IMR-90 (cell line): ENCODE measurements around the gene MAP1LC3A. TPM values are rescaled to one million over a fixed set of nuclear protein-coding genes. Genes with fewer than 3 reads are reported as not detected.

Experiments used
- ATAC-seq: fragments of 200-7000 bp; cut with Tn5 transposase; 2 replicates; pipeline ENCODE4 v1.9.1; 2020; ENCODE audit warnings: low read depth, mild to moderate bottlenecking, moderate library complexity
- BruUV-seq: library from RNA; stranded (reverse); fragments of 400-500 nt; replicated peaks from 2 replicates; lab custom pipeline; 2021; lab: Mats Ljungman, UMichigan
- CTCF ChIA-PET: fragments of 300-600 bp; formaldehyde crosslinking; extraction: SDS; loops from one replicate; lab custom pipeline; 2021; ENCODE audit warnings: antibody characterized with exemption; lab: Yijun Ruan, JAX
- POLR2A ChIA-PET: fragments of 300-600 bp; sonication (Branson Sonifier 250); formaldehyde crosslinking; loops from one replicate; lab custom pipeline; 2022; ENCODE audit warnings: antibody characterized with exemption; ENCODE audit not compliant: unreplicated experiment; lab: Charles Lee
- DNase-seq: peaks from one replicate; pipeline ENCODE4 v3.0.0; 2013
- H2AFZ ChIP-seq: replicated peaks from 2 replicates; pipeline ENCODE3; 2013; ENCODE audit warnings: low read length, mild to moderate bottlenecking; ENCODE audit not compliant: poor library complexity
- H2AK5ac ChIP-seq: 2 replicates; pipeline ENCODE4 v1.6.1; 2013; ENCODE audit warnings: low read depth, low read length, inconsistent platforms
- H2AK9ac ChIP-seq: replicated peaks from 2 replicates; pipeline ENCODE3; 2013; ENCODE audit warnings: mild to moderate bottlenecking, low read depth, low read length, moderate library complexity; ENCODE audit not compliant: poor library complexity
- H2BK120ac ChIP-seq: 2 replicates; pipeline ENCODE4 v1.6.1; 2013; ENCODE audit warnings: low read depth, low read length, inconsistent platforms
- H2BK15ac ChIP-seq: 3 replicates; pipeline ENCODE4 v1.6.1; 2013; ENCODE audit warnings: low read depth, low read length, inconsistent platforms
- H2BK20ac ChIP-seq: 2 replicates; pipeline ENCODE4 v1.6.1; 2013; ENCODE audit warnings: low read depth, mild to moderate bottlenecking, inconsistent platforms, low read length, moderate library complexity
- H2BK5ac ChIP-seq: 2 replicates; pipeline ENCODE4 v1.6.1; 2013; ENCODE audit warnings: mild to moderate bottlenecking, low read depth, low read length, inconsistent platforms; ENCODE audit not compliant: poor library complexity, severe bottlenecking
- H3K14ac ChIP-seq: replicated peaks from 2 replicates; pipeline ENCODE4 v1.6.1; 2013; ENCODE audit warnings: low read depth, low read length, inconsistent platforms
- H3K18ac ChIP-seq: 2 replicates; pipeline ENCODE4 v1.6.1; 2013; ENCODE audit warnings: low read depth, low read length, control low read depth
- H3K23ac ChIP-seq: 2 replicates; pipeline ENCODE4 v1.6.1; 2013; ENCODE audit warnings: low read depth, low read length, inconsistent platforms
- H3K27ac ChIP-seq: 2 replicates; pipeline ENCODE4 v1.5.1; 2013; ENCODE audit warnings: mild to moderate bottlenecking, control low read depth, low read length; ENCODE audit not compliant: insufficient read depth
- H3K27me3 ChIP-seq: 2 replicates; pipeline ENCODE4 v1.6.1; 2013; ENCODE audit warnings: low read length; ENCODE audit not compliant: control insufficient read depth, insufficient read depth
- H3K36me3 ChIP-seq: 2 replicates; pipeline ENCODE4 v1.6.1; 2013; ENCODE audit warnings: low read length, mixed read lengths; ENCODE audit not compliant: control insufficient read depth, insufficient read depth
- H3K4ac ChIP-seq: 2 replicates; pipeline ENCODE4 v1.6.1; 2013; ENCODE audit warnings: low read depth, low read length, inconsistent platforms
- H3K4me1 ChIP-seq: 2 replicates; pipeline ENCODE4 v1.6.1; 2013; ENCODE audit warnings: low read length, mixed read lengths; ENCODE audit not compliant: control insufficient read depth, insufficient read depth
- H3K4me2 ChIP-seq: 2 replicates; pipeline ENCODE4 v1.6.1; 2013; ENCODE audit warnings: low read depth, mild to moderate bottlenecking, control low read depth, low read length, moderate library complexity
- H3K4me3 ChIP-seq: 2 replicates; pipeline ENCODE4 v1.5.1; 2013; ENCODE audit warnings: low read depth, mild to moderate bottlenecking, control low read depth, low read length, moderate library complexity; ENCODE audit not compliant: insufficient read depth
- H3K56ac ChIP-seq: 2 replicates; pipeline ENCODE4 v1.6.1; 2013; ENCODE audit warnings: low read length, inconsistent platforms; ENCODE audit not compliant: insufficient read depth; ENCODE audit errors: extremely low read depth
- H3K79me1 ChIP-seq, 2 experiments: 2 replicates each; pipeline ENCODE4 v1.6.1; 2013; ENCODE audit warnings: low read length in 2 of 2, inconsistent platforms in 1 of 2, low read depth in 1 of 2
- H3K9ac ChIP-seq: 2 replicates; pipeline ENCODE4 v1.6.1; 2013; ENCODE audit warnings: low read depth, low read length, control low read depth
- H3K9me1 ChIP-seq: 2 replicates; pipeline ENCODE4 v1.6.1; 2013; ENCODE audit warnings: low read length, inconsistent platforms; ENCODE audit not compliant: insufficient read depth
- H3K9me3 ChIP-seq: 2 replicates; pipeline ENCODE4 v1.6.1; 2013; ENCODE audit warnings: low read length; ENCODE audit not compliant: control insufficient read depth, insufficient read depth
- H4K20me1 ChIP-seq: 2 replicates; pipeline ENCODE4 v1.6.1; 2013; ENCODE audit warnings: low read length, inconsistent platforms; ENCODE audit not compliant: insufficient read depth
- H4K5ac ChIP-seq: 2 replicates; pipeline ENCODE4 v1.6.1; 2013; ENCODE audit warnings: mild to moderate bottlenecking, low read depth, low read length, control low read depth
- H4K8ac ChIP-seq, 2 experiments: 2 replicates each; pipeline ENCODE4 v1.6.1; 2013; ENCODE audit warnings: low read depth in 2 of 2, low read length in 2 of 2, control low read depth in 1 of 2, inconsistent platforms in 1 of 2
- H4K91ac ChIP-seq: 2 replicates; pipeline ENCODE4 v1.6.1; 2013; ENCODE audit warnings: low read depth, low read length, inconsistent platforms; ENCODE audit not compliant: insufficient read depth
- BHLHE40 ChIP-seq: fragments of 150-350 bp; IDR thresholded peaks from 2 replicates; pipeline ENCODE4 v1.6.1; 2016; ENCODE audit warnings: mild to moderate bottlenecking, low read depth, low read length
- CEBPB ChIP-seq: IDR thresholded peaks from 2 replicates; pipeline ENCODE4 v1.6.1; 2012; ENCODE audit warnings: low read depth, low read length, improper control_type of control experiment
- CHD1 ChIP-seq: IDR thresholded peaks from 2 replicates; pipeline ENCODE4 v1.6.1; 2012; ENCODE audit warnings: low read depth, low read length, improper control_type of control experiment
- CTCF ChIP-seq: conservative IDR thresholded peaks from 2 replicates; pipeline ENCODE4 v1.5.1; 2012; ENCODE audit warnings: mild to moderate bottlenecking, low read depth, low read length, improper control_type of control experiment
- ELK1 ChIP-seq: fragments of 150-350 bp; IDR thresholded peaks from 2 replicates; pipeline ENCODE4 v1.6.1; 2016; ENCODE audit warnings: low read depth, mild to moderate bottlenecking, low read length, moderate library complexity, borderline replicate concordance
- FOS ChIP-seq: fragments of 150-350 bp; IDR thresholded peaks from 2 replicates; pipeline ENCODE4 v1.6.1; 2016; ENCODE audit warnings: low read depth, low read length
- MAFK ChIP-seq: IDR thresholded peaks from 2 replicates; pipeline ENCODE4 v1.6.1; 2012; ENCODE audit warnings: low read depth, low read length, improper control_type of control experiment
- MAZ ChIP-seq: IDR thresholded peaks from 2 replicates; pipeline ENCODE4 v1.6.1; 2012; ENCODE audit warnings: low read depth, mild to moderate bottlenecking, low read length, improper control_type of control experiment, moderate library complexity, borderline replicate concordance
- MXI1 ChIP-seq: IDR thresholded peaks from 2 replicates; pipeline ENCODE4 v1.6.1; 2012; ENCODE audit warnings: low read depth, mild to moderate bottlenecking, low read length, moderate library complexity, borderline replicate concordance
- NFE2L2 ChIP-seq: fragments of 150-350 bp; IDR thresholded peaks from 2 replicates; pipeline ENCODE4 v1.6.1; 2016; ENCODE audit warnings: low read depth, mild to moderate bottlenecking, low read length
- POLR2A ChIP-seq: IDR thresholded peaks from 2 replicates; pipeline ENCODE4 v1.6.1; 2012; ENCODE audit warnings: mild to moderate bottlenecking, low read depth, low read length
- RAD21 ChIP-seq: IDR thresholded peaks from 2 replicates; pipeline ENCODE4 v1.6.1; 2012; ENCODE audit warnings: low read length, improper control_type of control experiment
- RCOR1 ChIP-seq: IDR thresholded peaks from 2 replicates; pipeline ENCODE4 v1.6.1; 2012; ENCODE audit warnings: mild to moderate bottlenecking, low read length, improper control_type of control experiment; ENCODE audit not compliant: insufficient replicate concordance
- RFX5 ChIP-seq: IDR thresholded peaks from 2 replicates; pipeline ENCODE4 v1.8.0; 2012; ENCODE audit warnings: low read depth, mild to moderate bottlenecking, low read length, moderate library complexity
- SMC3 ChIP-seq: fragments of 150-350 bp; IDR thresholded peaks from 2 replicates; pipeline ENCODE4 v1.6.1; 2016; ENCODE audit warnings: low read depth, mild to moderate bottlenecking, antibody characterized with exemption, low read length, moderate library complexity
- USF2 ChIP-seq: fragments of 150-350 bp; IDR thresholded peaks from 2 replicates; pipeline ENCODE4 v1.6.1; 2017; ENCODE audit warnings: mild to moderate bottlenecking, antibody characterized with exemption, low read length, low read depth
- WGBS, 2 experiments: methylation state at CpG; one replicate each; pipeline versions ENCODE4 v1.1.5 to v1.1.7; 2013; ENCODE audit warnings: missing lambda C conversion rate in 2 of 2; ENCODE audit not compliant: insufficient read length in 1 of 2; ENCODE audit errors: extremely low coverage in 2 of 2; 5-methylcytosine and 5-hydroxymethylcytosine counted together
- dilution Hi-C: fragments of 300-500 bp; cut with HindIII; formaldehyde crosslinking; loops from one replicate; pipeline ENCODE4 v1.14.3; 2018; ENCODE audit warnings: low sequenced_read_pairs; ENCODE audit not compliant: unreplicated experiment
- in situ Hi-C: fragments of 300-500 bp; cut with MboI; formaldehyde crosslinking; loops from 3 replicates; pipeline ENCODE4 v1.14.3; 2019; ENCODE audit warnings: low sequenced_read_pairs, inconsistent platforms, mixed read lengths
- intact Hi-C: fragments of 100-400 bp; cut with micrococcal nuclease; formaldehyde crosslinking; loops from 2 replicates; pipeline ENCODE4 v1.10.0; 2022
- polyA plus RNA-seq, 3 experiments: library from polyadenylated mRNA; depleted of rRNA; stranded (reverse); fragments of >200 nt; gene quantifications; 2 replicates each; pipeline ENCODE4 v1.2.3, GENCODE V29; 2012; ENCODE audit warnings: low replicate concordance in 1 of 3
- total RNA-seq: library from RNA; depleted of rRNA; stranded (reverse); fragments of >200 nt; gene quantifications from 2 replicates; pipeline ENCODE4 v1.2.3, GENCODE V29; 2012

The MAP1LC3A gene
- total and polyA plus RNA-seq, 2 of the 4 experiments (the other 2 are of a cell fraction) = 10.0 to 39.7 TPM

GRCh38 chr20:34532320-34532719 lies 26.2 kb upstream of the MAP1LC3A start:
- ATAC-seq (no peak), DNase-seq (no peak)
- ChIA-PET CTCF (no interaction called here), POLR2A (no interaction called here)
- dilution Hi-C loops = no loop called here
- Histone ChIP-seq H2BK120ac (no peak overlapping the region), H4K20me1 (peaks cover 17% of the 10 kb centered on the region), H3K4me1 (peaks cover 13% of the 10 kb centered on the region), H3K36me3 (peaks cover 82% of the 10 kb centered on the region), H3K56ac (no peak overlapping the region), H2BK20ac (no peak overlapping the region), H3K18ac (no peak overlapping the region), H3K9ac (no peak overlapping the region), H3K27me3 (no peaks in the 10 kb centered on the region), H2AK9ac (no peak overlapping the region), H3K4me3 (no peak overlapping the region), H3K9me1 (peaks cover 36% of the 10 kb centered on the region), H2AK5ac (no peak overlapping the region; the same call in 1 of the 2 replicates), H2AFZ (no peak overlapping the region), H3K79me1 (peaks cover 46 to 84% of the 10 kb centered on the region in 2 experiments), H4K5ac (no peak overlapping the region), H2BK5ac (no peak overlapping the region), H4K8ac (no peak overlapping the region), H3K27ac (no peak overlapping the region), H3K14ac (no peak overlapping the region), H3K9me3 (no peaks in the 10 kb centered on the region), H2BK15ac (no peak overlapping the region), H3K4ac (no peak overlapping the region), H3K23ac (no peak overlapping the region), H4K91ac (no peak overlapping the region), H3K4me2 (no peak overlapping the region)
- 80% methylated on average over 7 of the region's 8 CpGs; no CpG with 5 or more reads in 1 of the 2 experiments for WGBS, 2 experiments
- in situ Hi-C loops = no loop called here
- BruUV-seq = no TSS peak
- TF ChIP-seq FOS (no peak), NFE2L2 (no peak), MXI1 (no peak), ELK1 (no peak), RAD21 (no peak), CTCF (no peak), BHLHE40 (no peak), USF2 (no peak), RFX5 (no peak), MAFK (no peak), MAZ (no peak), CEBPB (no peak), POLR2A (no peak), CHD1 (no peak), SMC3 (no peak), RCOR1 (no peak)
- intact Hi-C loops = no loop called here
